Testis (tissue), 3 donors: ENCODE data around the gene C11orf68. TPM values are rescaled to one million over a fixed set of nuclear protein-coding genes. Genes with fewer than 3 reads are reported as not detected.

Experiments used
- DNase-seq: peaks from one replicate; pipeline ENCODE4 v3.0.0-alpha.2; 2019
- H3K27ac ChIP-seq, 2 donors: fragments of 200-600 bp; sonication (generic); one replicate each; pipeline ENCODE4 v1.5.1; 2019
- H3K27me3 ChIP-seq: fragments of 200-600 bp; sonication (generic); one replicate; pipeline ENCODE4 v1.5.1; 2019
- H3K36me3 ChIP-seq: fragments of 200-600 bp; sonication (generic); one replicate; pipeline ENCODE4 v1.5.1; 2017; ENCODE audit warnings: low read depth; ENCODE audit errors: missing control alignments
- H3K4me1 ChIP-seq: fragments of 200-600 bp; sonication (generic); one replicate; pipeline ENCODE4 v1.5.1; 2019
- H3K4me3 ChIP-seq, 2 donors: fragments of 200-600 bp; sonication (generic); one replicate each; pipeline ENCODE4 v1.5.1; 2017 to 2019
- H3K9me3 ChIP-seq: fragments of 200-600 bp; sonication (generic); one replicate; pipeline ENCODE4 v1.5.1; 2017
- CTCF ChIP-seq, 3 experiments: fragments of 450-650 bp in 2 of 3; fragments of 200-600 bp in 1 of 3; sonication (generic) in 1 of 3; IDR thresholded peaks; one replicate each; pipeline ENCODE4 v1.5.1; 2016 to 2019; ENCODE audit warnings: antibody characterized with exemption in 3 of 3, mild to moderate bottlenecking in 2 of 3, moderate library complexity in 1 of 3
- POLR2A ChIP-seq: fragments of 450-650 bp; IDR thresholded peaks from one replicate; pipeline ENCODE4 v1.6.1; 2017; ENCODE audit warnings: antibody characterized with exemption, mild to moderate bottlenecking, moderate library complexity
- WGBS, 2 donors: methylation state at CpG; one replicate each; pipeline ENCODE4 v1.1.5; 2018; 5-methylcytosine and 5-hydroxymethylcytosine counted together
- intact Hi-C: fragments of 100-400 bp; cut with DNase I; formaldehyde crosslinking; loops from one replicate; pipeline ENCODE4 v1.15.1; 2023; ENCODE audit warnings: low total_unique reads
- polyA plus RNA-seq: library from polyadenylated mRNA; stranded (reverse); fragments of 350-450 nt; fragmentation: Illumina TruSeq; extraction: RNeasy Lipid Tissue Mini Kit (QIAGEN cat#74804); gene quantifications from one replicate; pipeline ENCODE4 v1.2.3, GENCODE V29; 2014; ENCODE audit warnings: low read depth, low replicate concordance; ENCODE audit not compliant: insufficient read depth
- total RNA-seq, 2 donors: library from RNA; depleted of rRNA; stranded (reverse); fragments of >200 nt; gene quantifications; one replicate each; pipeline ENCODE4 v1.2.3, GENCODE V29; 2016

The C11orf68 gene
- total and polyA plus RNA-seq, 3 donors from 2014 or later = 54.4 to 89.2 (median 54.8) TPM

- Histone ChIP-seq H3K4me1 (peaks cover 8% of the 10 kb centered on the region), H3K36me3 (no peaks in the 10 kb centered on the region), H3K4me3 (peak within 1 kb of the TSS; percentile 43 to 52), H3K9me3 (no peaks in the 10 kb centered on the region), H3K27me3 (no peaks in the 10 kb centered on the region), H3K27ac (no peak within 1 kb of the TSS)
- TF ChIP-seq CTCF (IDR thresholded peaks at IDR 0.05) = no peak
- TF ChIP-seq POLR2A = no peak
- intact Hi-C loops = no loop called here
- peak; percentile 87 for DNase-seq
- 5 to 10% methylated on average over 14 to 36 of the region's 80 CpGs for WGBS, 2 donors
Observed at GRCh38 chr11:65900125-65900898, 18.6 kb downstream of the C11orf68 start, which contains the start of gene FOSL1. TSS of gene FOSL1 (minus strand) at chr11:65900388. CDS start at chr11:65900339, 49 bp downstream.

GRCh38 chr11:65899356-65900124 lies 19.3 kb downstream of the C11orf68 start:
- Histone ChIP-seq H3K27me3 (no peaks in the 10 kb centered on the region), H3K4me3 (peak overlapping the region; percentile 43 to 52), H3K9me3 (no peaks in the 10 kb centered on the region), H3K27ac (no peak overlapping the region), H3K4me1 (peaks cover 8% of the 10 kb centered on the region), H3K36me3 (no peaks in the 10 kb centered on the region)
- no peak for DNase-seq
- TF ChIP-seq POLR2A (no peak), CTCF (IDR thresholded peaks at IDR 0.05) (no peak)
- intact Hi-C loops = no loop called here
- WGBS, 2 donors = 2% methylated on average over 50 of the region's 78 CpGs; no CpG with 5 or more reads in 1 of the 2 donors

DNA sequence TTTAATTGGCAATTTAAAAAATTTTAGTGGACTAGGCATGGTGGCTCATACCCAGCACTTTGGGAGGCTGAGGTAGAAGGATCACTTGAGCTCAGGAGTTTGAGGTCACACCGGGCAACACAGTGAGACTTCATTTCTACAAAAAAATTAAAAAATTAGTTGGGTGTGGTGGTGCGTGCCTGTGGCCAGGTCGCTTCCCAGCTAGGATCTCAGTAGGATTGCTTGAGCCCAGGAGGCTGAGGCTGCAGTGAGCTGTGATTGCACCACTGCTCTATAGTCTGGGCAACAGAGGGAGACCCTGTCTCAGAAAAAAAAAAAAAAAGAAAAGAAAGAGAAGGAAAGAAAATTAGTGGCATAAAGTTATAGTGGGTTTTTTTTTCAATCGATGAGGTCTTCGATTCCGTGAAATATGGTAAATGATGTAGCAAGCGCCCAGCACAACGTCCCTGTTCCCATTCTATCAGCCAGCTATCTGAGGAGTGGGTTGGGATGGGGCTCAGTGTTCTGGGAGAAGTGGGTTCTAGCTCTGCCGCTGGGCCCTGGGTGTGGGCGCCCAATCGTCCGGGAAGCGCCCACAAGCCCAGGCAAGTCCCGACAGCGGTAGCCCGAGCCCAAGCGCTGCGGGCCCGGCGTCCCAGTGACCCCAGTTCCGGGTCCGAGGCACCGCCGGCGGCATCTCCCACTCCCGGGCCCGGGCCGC lies 20.1 kb downstream of the C11orf68 start:
- no peaks in the 10 kb centered on the region for H3K9me3 ChIP-seq
- no peaks in the 10 kb centered on the region for H3K27me3 ChIP-seq
- peaks cover 9% of the 10 kb centered on the region for H3K4me1 ChIP-seq
- H3K36me3 ChIP-seq = no peaks in the 10 kb centered on the region
- H3K4me3 ChIP-seq = peak overlapping the region; percentile 43 to 52
- intact Hi-C loops = no loop called here
- no peak for TF ChIP-seq POLR2A
- no peak for TF ChIP-seq CTCF (IDR thresholded peaks at IDR 0.05)
- no peak overlapping the region for H3K27ac ChIP-seq
- DNase-seq = no peak
- WGBS, 2 donors = 24 to 56% methylated on average over 9 to 27 of the region's 28 CpGs

- DNase-seq = no peak
- Histone ChIP-seq H3K36me3 (no peaks in the 10 kb centered on the region), H3K4me3 (no peak overlapping the region), H3K4me1 (peaks cover 26% of the 10 kb centered on the region), H3K27me3 (no peaks in the 10 kb centered on the region), H3K27ac (no peak overlapping the region), H3K9me3 (no peaks in the 10 kb centered on the region)
- intact Hi-C loops = no loop called here
- 95% methylated on average over 4 of the region's 4 CpGs; no CpG with 5 or more reads in 1 of the 2 donors for WGBS, 2 donors
- TF ChIP-seq CTCF (IDR thresholded peaks at IDR 0.05) (no peak), POLR2A (no peak)
Observed at GRCh38 chr11:65897020-65897471, 21.8 kb downstream of the C11orf68 start.
